ENCODE data around the gene FREM2.

- TF ChIP-seq POLR2AphosphoS5 (IDR thresholded peaks at IDR 0.05; ENCODE audit: low read depth, low read length) (no peak), TAF1 (IDR thresholded peaks at IDR 0.05; ENCODE audit: low read depth, low read length) (no peak), POLR2A (IDR thresholded peaks at IDR 0.05; ENCODE audit: low read depth, low read length) (no peak), POU2F2 (IDR thresholded peaks at IDR 0.05; ENCODE audit: low read depth, low read length) (no peak), SPI1 (IDR thresholded peaks at IDR 0.05; ENCODE audit: low read depth, low read length) (no peak)
Observed at GRCh38 chr13:38849315-38849714, 162.4 kb downstream of the FREM2 start.
